KG1 (cell line): ENCODE data around the gene NEU1.

Experiments used
- DNase-seq: peaks from one replicate; lab custom pipeline; 2025; lab: John Stamatoyannopoulos, UW

Gene NEU1

GRCh38 chr6:31896493-31896855 lies 33.9 kb upstream of the NEU1 start:
- no peak for DNase-seq

- DNase-seq = no peak
These were observed 30.2 kb upstream of the NEU1 start for GRCh38 chr6:31892821-31893220.

- no peak for DNase-seq
These were observed 26.8 kb upstream of the NEU1 start for GRCh38 chr6:31889331-31889972.

GRCh38 chr6:31888276-31889258 lies 25.9 kb upstream of the NEU1 start:
- no peak for DNase-seq

GRCh38 chr6:31887173-31888007 lies 24.8 kb upstream of the NEU1 start:
- no peak for DNase-seq

GRCh38 chr6:31886541-31886991 lies 23.9 kb upstream of the NEU1 start:
- DNase-seq = no peak

- DNase-seq = no peak
These were observed 22.0 kb upstream of the NEU1 start for GRCh38 chr6:31884528-31885035.

GRCh38 chr6:31883676-31884075 lies 21.1 kb upstream of the NEU1 start:
- DNase-seq = no peak

- no peak for DNase-seq
These were observed 19.7 kb upstream of the NEU1 start for GRCh38 chr6:31882344-31882743.

GRCh38 chr6:31881136-31881859 lies 18.7 kb upstream of the NEU1 start:
- DNase-seq = no peak

GRCh38 chr6:31880616-31881015 lies 18.0 kb upstream of the NEU1 start:
- DNase-seq = no peak

- no peak for DNase-seq
These were observed 17.3 kb upstream of the NEU1 start for GRCh38 chr6:31879901-31880300.

- no peak for DNase-seq
These were observed 16.5 kb upstream of the NEU1 start for GRCh38 chr6:31879143-31879542.

- DNase-seq = no peak
These were observed 16.1 kb upstream of the NEU1 start, which contains the start of gene SLC44A4 for GRCh38 chr6:31878726-31879125. Gene SLC44A4 (minus strand): TSS chr6:31878997. CDS start chr6:31878980, 17 bp downstream.

GRCh38 chr6:31878222-31878621 lies 15.6 kb upstream of the NEU1 start:
- no peak for DNase-seq

GRCh38 chr6:31877651-31878161 lies 15.1 kb upstream of the NEU1 start:
- DNase-seq = no peak

GRCh38 chr6:31877125-31877650 lies 14.6 kb upstream of the NEU1 start:
- DNase-seq = no peak

GRCh38 chr6:31876357-31876756 lies 13.7 kb upstream of the NEU1 start:
- DNase-seq = no peak

GRCh38 chr6:31875877-31876276 lies 13.3 kb upstream of the NEU1 start:
- DNase-seq = no peak

GRCh38 chr6:31874836-31875572 lies 12.4 kb upstream of the NEU1 start:
- DNase-seq = no peak
